Measurements from ENCODE around the gene CCDC178. TPM values are rescaled to one million over a fixed set of nuclear protein-coding genes. Genes with fewer than 3 reads are reported as not detected.

Gene CCDC178
- total RNA-seq, 1 donor from 2014 or later, result not detected

DNA sequence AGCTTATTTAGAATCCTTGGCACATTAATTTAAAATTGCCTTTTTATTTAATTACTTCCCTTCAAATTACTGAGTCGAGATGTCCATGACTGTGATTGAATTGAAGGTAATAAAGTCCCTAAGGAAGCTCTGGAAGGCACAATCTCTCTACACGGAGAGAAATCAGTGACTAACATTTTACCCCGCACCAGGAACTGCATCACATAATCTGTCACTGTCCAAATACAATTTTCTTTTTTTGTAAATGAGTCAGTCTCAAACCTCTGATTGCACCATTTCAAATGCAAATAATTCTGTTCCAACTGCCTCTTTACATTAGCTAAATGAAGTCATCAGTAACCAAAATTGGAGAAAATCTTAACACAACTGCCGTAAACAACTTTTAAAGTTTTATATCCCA is 311.9 kb downstream of the CCDC178 start:
- no peak for DNase-seq (ENCODE audit: extremely low spot score, unreplicated experiment)
- Mint-ChIP-seq H3K4me3 (ENCODE audit: unreplicated experiment) (no peak overlapping the region), H3K4me1 (ENCODE audit: unreplicated experiment) (no peaks in the 10 kb centered on the region), H3K36me3 (ENCODE audit: unreplicated experiment) (no peaks in the 10 kb centered on the region), H3K27me3 (ENCODE audit: unreplicated experiment) (peaks cover 11% of the 10 kb centered on the region), H3K27ac (ENCODE audit: unreplicated experiment) (no peak overlapping the region), H3K9me3 (ENCODE audit: unreplicated experiment) (no peaks in the 10 kb centered on the region)
- TF ChIP-seq, protein P1, sequence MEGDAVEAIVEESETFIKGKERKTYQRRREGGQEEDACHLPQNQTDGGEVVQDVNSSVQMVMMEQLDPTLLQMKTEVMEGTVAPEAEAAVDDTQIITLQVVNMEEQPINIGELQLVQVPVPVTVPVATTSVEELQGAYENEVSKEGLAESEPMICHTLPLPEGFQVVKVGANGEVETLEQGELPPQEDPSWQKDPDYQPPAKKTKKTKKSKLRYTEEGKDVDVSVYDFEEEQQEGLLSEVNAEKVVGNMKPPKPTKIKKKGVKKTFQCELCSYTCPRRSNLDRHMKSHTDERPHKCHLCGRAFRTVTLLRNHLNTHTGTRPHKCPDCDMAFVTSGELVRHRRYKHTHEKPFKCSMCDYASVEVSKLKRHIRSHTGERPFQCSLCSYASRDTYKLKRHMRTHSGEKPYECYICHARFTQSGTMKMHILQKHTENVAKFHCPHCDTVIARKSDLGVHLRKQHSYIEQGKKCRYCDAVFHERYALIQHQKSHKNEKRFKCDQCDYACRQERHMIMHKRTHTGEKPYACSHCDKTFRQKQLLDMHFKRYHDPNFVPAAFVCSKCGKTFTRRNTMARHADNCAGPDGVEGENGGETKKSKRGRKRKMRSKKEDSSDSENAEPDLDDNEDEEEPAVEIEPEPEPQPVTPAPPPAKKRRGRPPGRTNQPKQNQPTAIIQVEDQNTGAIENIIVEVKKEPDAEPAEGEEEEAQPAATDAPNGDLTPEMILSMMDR (IDR thresholded peaks at IDR 0.05), result no peak

DNA sequence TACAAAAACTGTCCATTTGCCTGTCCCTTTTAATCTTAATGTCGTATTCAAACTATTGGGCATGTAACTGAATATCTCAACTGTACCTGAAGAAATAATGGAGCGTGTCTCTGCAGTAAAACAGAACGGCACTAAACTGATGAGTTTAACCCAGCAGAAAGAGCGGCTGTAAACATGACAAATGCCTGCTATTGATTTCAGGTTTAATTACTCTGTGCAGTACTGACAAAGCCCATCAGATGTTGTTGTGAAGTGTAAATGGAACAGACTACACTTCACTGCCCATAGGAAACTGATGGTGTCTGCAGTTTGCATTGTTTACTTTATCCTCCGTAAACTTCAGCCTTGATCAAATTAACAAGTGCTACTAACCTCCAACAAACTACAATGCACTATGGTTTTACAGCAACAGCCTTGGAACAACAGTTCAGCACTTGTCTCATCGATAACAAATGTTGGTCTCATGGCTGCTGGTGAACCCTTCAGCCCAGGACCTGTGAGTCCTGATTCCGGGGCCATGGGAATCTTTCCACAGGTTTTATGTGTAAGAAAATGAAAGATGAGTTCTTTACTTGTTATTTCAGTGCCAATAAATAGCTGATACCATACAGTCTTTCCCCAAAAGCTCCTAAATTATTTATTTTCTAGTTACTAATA is 316.5 kb downstream of the CCDC178 start:
- Mint-ChIP-seq H3K36me3 (ENCODE audit: unreplicated experiment) (no peaks in the 10 kb centered on the region), H3K9me3 (ENCODE audit: unreplicated experiment) (no peaks in the 10 kb centered on the region), H3K4me3 (ENCODE audit: unreplicated experiment) (no peak overlapping the region), H3K27me3 (ENCODE audit: unreplicated experiment) (peaks cover 9% of the 10 kb centered on the region), H3K4me1 (ENCODE audit: unreplicated experiment) (no peaks in the 10 kb centered on the region), H3K27ac (ENCODE audit: unreplicated experiment) (no peak overlapping the region)
- no peak for DNase-seq (ENCODE audit: extremely low spot score, unreplicated experiment)
- TF ChIP-seq, protein P1 (IDR thresholded peaks at IDR 0.05), result no peak

DNA sequence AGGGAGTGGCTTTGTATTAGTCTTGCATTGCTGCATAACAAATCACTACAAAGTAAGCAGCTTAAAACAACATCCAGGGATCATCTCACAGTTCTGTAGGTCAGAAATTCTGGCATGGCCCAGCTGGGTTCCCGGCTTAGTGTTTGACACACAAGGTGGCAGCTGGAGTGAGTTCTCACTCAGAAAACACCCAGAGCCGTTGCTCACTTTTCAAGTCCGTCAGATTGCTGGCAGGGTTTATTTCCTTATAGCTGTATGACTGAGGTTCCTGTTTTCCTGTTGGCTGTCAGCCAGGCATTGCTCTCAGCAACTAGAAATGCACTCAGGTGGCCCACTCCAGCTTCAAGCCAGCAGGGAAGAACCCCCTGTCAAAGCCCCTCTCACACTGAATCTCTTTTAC is 324.1 kb downstream of the CCDC178 start:
- TF ChIP-seq, protein P1 (IDR thresholded peaks at IDR 0.05), result no peak
- H3K4me1 Mint-ChIP-seq (ENCODE audit: unreplicated experiment), result peaks cover 4% of the 10 kb centered on the region
- DNase-seq (ENCODE audit: extremely low spot score, unreplicated experiment), result no peak
- H3K27me3 Mint-ChIP-seq (ENCODE audit: unreplicated experiment), result no peaks in the 10 kb centered on the region
- no peaks in the 10 kb centered on the region for H3K9me3 Mint-ChIP-seq (ENCODE audit: unreplicated experiment)
- H3K4me3 Mint-ChIP-seq (ENCODE audit: unreplicated experiment), result no peak overlapping the region
- H3K36me3 Mint-ChIP-seq (ENCODE audit: unreplicated experiment), result no peaks in the 10 kb centered on the region
- H3K27ac Mint-ChIP-seq (ENCODE audit: unreplicated experiment), result no peak overlapping the region

DNA sequence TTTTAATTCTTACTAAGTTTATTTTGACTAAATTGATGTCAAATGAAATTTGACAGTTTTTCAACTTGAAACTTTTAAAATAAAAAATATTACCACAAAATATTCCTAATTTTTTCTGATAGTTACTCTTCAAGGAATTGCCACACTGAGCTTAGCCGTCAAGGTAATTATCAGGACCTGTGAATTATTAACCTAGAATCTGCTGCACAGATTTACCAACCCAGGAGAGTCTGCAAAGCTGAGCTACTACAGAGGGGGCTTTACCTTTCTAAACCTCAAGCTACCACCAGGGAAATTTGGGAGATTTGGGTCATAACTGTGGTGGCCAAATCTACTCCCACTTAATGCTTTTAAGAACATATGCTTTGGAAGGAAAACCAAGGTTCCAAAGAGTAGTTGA is 324.6 kb downstream of the CCDC178 start:
- Mint-ChIP-seq H3K4me3 (ENCODE audit: unreplicated experiment) (no peak overlapping the region), H3K27ac (ENCODE audit: unreplicated experiment) (no peak overlapping the region), H3K4me1 (ENCODE audit: unreplicated experiment) (peaks cover 4% of the 10 kb centered on the region), H3K36me3 (ENCODE audit: unreplicated experiment) (no peaks in the 10 kb centered on the region), H3K27me3 (ENCODE audit: unreplicated experiment) (no peaks in the 10 kb centered on the region), H3K9me3 (ENCODE audit: unreplicated experiment) (no peaks in the 10 kb centered on the region)
- TF ChIP-seq, protein P1 (IDR thresholded peaks at IDR 0.05), result no peak
- DNase-seq (ENCODE audit: extremely low spot score, unreplicated experiment), result no peak

DNA sequence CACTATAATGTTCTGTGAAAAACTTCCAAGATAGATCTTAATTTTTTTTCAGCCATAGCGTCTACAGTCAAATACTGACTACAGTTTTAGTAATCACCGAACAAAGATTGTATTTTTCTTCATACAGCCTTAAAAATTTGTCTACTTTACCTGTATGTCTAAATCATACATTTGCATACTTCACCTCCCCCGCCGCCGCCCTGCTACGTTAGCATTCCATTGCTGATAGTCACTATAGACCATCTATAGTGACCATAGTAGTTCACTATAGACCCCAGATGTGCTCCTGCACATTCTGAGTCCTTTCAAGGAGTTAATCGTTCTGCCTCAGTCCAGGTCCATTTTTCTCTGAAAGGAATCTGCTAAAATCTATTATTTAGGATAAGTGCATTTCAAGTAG is 325.0 kb downstream of the CCDC178 start:
- no peak for DNase-seq (ENCODE audit: extremely low spot score, unreplicated experiment)
- H3K36me3 Mint-ChIP-seq (ENCODE audit: unreplicated experiment), result no peaks in the 10 kb centered on the region
- peaks cover 4% of the 10 kb centered on the region for H3K4me1 Mint-ChIP-seq (ENCODE audit: unreplicated experiment)
- TF ChIP-seq, protein P1 (IDR thresholded peaks at IDR 0.05), result no peak
- H3K27me3 Mint-ChIP-seq (ENCODE audit: unreplicated experiment), result peaks cover 3% of the 10 kb centered on the region
- no peak overlapping the region for H3K27ac Mint-ChIP-seq (ENCODE audit: unreplicated experiment)
- H3K9me3 Mint-ChIP-seq (ENCODE audit: unreplicated experiment), result no peaks in the 10 kb centered on the region
- H3K4me3 Mint-ChIP-seq (ENCODE audit: unreplicated experiment), result no peak overlapping the region
